Testis (tissue), 2 donors: ENCODE results near the gene ICOS.

Experiments used
- CTCF ChIP-seq, 3 experiments: fragments of 450-650 bp in 2 of 3; fragments of 200-600 bp in 1 of 3; sonication (generic) in 1 of 3; IDR thresholded peaks; one replicate each; pipeline ENCODE4 v1.5.1; 2016 to 2019; ENCODE audit warnings: antibody characterized with exemption in 3 of 3, mild to moderate bottlenecking in 2 of 3, moderate library complexity in 1 of 3
- POLR2A ChIP-seq: fragments of 450-650 bp; IDR thresholded peaks from one replicate; pipeline ENCODE4 v1.6.1; 2017; ENCODE audit warnings: antibody characterized with exemption, mild to moderate bottlenecking, moderate library complexity

DNA sequence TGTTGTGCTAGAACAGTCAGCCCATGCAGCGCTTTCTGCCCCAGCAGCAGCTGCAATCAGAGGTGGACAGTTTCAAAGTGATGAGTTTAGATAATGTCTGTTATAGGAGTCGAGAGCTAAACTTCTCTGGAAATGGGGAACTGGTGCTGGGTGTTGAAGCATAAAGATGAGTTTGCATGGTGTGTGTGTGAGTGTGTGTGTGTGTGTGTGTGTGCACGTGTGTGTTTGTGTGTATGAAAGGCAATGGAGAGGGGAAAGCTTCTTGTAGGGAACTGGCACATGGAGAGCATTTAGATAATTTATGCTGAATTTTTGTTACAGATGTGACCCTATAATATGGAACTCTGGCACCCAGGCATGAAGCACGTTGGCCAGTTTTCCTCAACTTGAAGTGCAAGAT is 22.7 kb downstream of the ICOS start:
- TF ChIP-seq CTCF (IDR thresholded peaks at IDR 0.05) (no peak), POLR2A (no peak)
